ENCODE results near the gene ZNF76. TPM values are rescaled to one million over a fixed set of nuclear protein-coding genes. Genes with fewer than 3 reads are reported as not detected.
"Not testable (repeated sequence)": the region's sequence is repeated elsewhere in the genome, so short reads cannot be mapped to it uniquely, and the experiment has no call there.

Gene ZNF76
- total RNA-seq, 1 donor from 2014 or later = 38.3 TPM

- DNase-seq (ENCODE audit: low spot score) = no peak
Observed at GRCh38 chr6:35328108-35328723, 68.7 kb downstream of the ZNF76 start.

GRCh38 chr6:35328965-35329364, 69.4 kb downstream of the ZNF76 start:
- DNase-seq (ENCODE audit: low spot score) = not testable (repeated sequence)

DNA sequence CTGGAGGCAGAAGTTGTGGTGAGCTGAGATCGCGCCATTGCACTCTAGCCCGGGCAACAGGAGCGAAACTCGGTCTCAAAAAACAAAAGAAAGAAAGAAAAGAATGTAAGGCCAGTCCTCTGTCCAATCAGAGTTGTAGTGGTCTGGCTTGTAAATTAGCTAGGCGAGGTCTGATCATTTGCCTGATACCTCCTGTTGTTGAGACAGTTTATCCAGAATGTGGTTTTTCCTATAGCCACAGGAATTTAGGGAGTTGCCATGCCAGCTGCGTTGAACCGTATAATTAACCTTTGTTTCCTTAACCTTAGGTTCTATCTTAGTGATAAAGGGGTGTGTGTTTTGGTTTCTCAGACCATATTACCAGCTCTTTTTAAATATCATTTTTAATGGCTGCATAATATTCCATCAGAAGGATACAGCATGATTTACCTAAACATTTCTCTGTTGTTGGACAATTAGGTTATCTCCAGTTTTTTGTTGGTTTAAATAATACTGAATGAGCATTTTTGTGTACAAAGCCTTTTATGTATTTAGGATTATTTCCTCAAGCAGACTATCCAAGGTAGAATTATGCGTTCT, 71.1 kb downstream of the ZNF76 start:
- DNase-seq (ENCODE audit: low spot score) = no peak

GRCh38 chr6:35332074-35332887, 72.7 kb downstream of the ZNF76 start:
- peak; percentile 77 for DNase-seq (ENCODE audit: low spot score)

DNA sequence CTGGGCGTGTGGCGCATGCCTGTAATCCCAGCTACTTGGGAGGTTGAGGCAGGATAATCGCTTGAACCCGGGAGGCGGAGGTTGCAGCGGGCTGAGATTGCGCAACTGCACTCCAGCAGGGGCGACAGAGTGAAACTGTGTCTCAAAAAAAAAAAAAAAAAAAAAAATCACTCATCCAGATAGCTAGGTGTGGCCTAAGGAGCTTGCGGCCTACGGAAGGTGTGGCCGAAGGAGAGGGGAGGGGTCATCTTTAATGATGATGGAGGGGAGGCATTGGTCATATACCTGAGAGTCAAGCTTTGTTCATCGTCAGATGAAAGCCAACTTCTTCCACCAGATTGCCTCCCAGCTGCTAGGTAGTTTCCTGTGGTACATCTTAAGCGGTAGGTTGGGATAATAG, 82.0 kb downstream of the ZNF76 start:
- DNase-seq (ENCODE audit: low spot score) = no peak

GRCh38 chr6:35342258-35343091, 82.9 kb downstream of the ZNF76 start, which contains the start of gene PPARD:
TSS of gene PPARD (plus strand) at chr6:35342558. CDS start at chr6:35411088, 68,530 bp downstream.
- DNase-seq (ENCODE audit: low spot score) = peak; percentile 98

- peak; percentile 36 for DNase-seq (ENCODE audit: low spot score)
Observed at GRCh38 chr6:35343092-35343834, 83.7 kb downstream of the ZNF76 start.

DNA sequence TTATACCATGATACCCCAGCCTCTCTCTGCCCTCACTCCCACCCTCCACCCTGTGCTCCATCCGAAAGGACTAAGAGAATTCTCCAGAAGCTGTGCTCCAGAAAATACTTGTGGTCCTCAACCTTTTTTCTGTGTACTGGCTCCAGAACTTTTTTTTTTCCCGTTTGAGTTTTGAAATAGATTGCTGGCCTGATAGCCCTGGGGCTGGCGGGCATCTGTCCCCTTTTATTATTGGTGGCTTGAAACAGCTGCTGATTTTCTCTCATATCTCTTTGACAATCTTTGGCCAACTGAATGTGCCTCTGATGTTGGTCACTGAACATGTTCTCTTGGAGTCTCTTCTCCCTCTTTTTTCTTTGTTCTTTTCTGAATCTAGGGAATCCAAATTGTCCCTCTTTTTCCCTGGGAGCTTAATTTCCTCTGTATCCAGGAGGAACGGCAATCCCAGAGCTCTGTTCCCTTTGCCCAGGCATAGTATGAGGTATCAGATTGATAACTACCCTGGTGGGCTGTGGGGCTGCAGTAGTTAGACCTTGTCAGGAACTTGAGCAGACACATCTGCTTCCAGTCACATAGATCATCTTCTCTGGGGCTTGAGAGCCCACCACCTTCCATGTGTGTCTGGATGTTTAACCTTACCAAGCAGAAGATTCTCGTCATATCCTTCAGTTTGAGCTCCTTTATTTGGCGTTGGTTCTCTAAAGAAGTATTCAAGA, 84.5 kb downstream of the ZNF76 start:
- DNase-seq (ENCODE audit: low spot score) = no peak

Other genes starting within 250 kb of the ZNF76 start
- not detected for gene TCP11, start 118.4 kb upstream of the ZNF76 start, total RNA-seq
- gene SCUBE3, start 45.8 kb upstream of the ZNF76 start, total RNA-seq = 0.37 TPM
- 19.5 TPM for gene DEF6, start 38.1 kb downstream of the ZNF76 start, total RNA-seq
- gene PPARD, start 82.8 kb downstream of the ZNF76 start, total RNA-seq = 27.9 TPM
- 2.6 TPM for gene FANCE, start 192.6 kb downstream of the ZNF76 start, total RNA-seq
- 921 TPM for gene RPL10A, start 208.7 kb downstream of the ZNF76 start, total RNA-seq
- 45.3 TPM for gene TEAD3, start 237.3 kb downstream of the ZNF76 start, total RNA-seq